DMS79 treated with DMSO at 0.1 percent for 48 hours (cell line): Measurements from ENCODE around the gene ADGRE3.

Experiments used
- DNase-seq: peaks from one replicate; lab custom pipeline; 2025; lab: John Stamatoyannopoulos, UW

Gene ADGRE3, protein sequence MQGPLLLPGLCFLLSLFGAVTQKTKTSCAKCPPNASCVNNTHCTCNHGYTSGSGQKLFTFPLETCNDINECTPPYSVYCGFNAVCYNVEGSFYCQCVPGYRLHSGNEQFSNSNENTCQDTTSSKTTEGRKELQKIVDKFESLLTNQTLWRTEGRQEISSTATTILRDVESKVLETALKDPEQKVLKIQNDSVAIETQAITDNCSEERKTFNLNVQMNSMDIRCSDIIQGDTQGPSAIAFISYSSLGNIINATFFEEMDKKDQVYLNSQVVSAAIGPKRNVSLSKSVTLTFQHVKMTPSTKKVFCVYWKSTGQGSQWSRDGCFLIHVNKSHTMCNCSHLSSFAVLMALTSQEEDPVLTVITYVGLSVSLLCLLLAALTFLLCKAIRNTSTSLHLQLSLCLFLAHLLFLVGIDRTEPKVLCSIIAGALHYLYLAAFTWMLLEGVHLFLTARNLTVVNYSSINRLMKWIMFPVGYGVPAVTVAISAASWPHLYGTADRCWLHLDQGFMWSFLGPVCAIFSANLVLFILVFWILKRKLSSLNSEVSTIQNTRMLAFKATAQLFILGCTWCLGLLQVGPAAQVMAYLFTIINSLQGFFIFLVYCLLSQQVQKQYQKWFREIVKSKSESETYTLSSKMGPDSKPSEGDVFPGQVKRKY

DNA sequence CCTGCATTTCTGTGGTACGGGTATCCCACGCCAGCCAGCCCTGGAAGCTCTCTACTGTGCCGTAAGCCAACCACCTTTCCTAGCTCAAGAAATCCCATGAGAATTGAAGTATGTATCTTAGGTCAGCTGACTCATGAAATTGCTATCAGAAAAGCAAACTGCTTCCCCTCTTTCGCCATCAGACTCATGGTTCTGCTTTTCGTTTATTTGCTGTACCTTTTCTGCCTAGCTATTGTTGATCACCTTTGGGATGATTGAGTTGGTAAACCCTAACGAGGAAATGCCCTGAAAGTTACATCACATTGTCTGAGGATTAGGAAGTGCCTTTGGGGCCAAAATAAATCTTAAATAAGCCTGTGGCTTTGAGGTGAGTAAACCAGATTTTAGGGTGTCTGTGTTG lies at the start of gene ADGRE3:
TSS of gene ADGRE3 (minus strand) at position 81 of the 400 bp plus-strand sequence. CDS start at position 7, 74 bp downstream.
- DNase-seq = no peak

DNA sequence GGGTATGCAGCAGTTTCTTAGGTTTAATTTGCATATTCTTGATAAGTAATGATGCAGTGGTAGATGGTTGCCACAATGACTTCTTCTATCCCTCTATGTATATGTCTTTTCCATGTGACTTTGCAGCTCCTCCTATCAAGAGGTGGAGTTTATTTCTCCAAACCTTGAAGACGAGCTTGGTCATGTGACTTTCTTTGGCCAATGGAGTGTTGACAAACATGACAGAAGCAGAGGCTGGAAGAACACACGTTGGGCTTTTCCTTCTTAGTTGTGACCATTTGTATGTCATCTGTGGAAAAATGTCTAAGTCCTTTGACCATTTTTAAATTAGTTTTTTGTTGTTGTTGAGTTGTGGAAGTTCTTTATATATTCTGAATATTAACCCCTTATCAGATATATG lies 47.5 kb upstream of the ADGRE3 start:
- no peak for DNase-seq

DNA sequence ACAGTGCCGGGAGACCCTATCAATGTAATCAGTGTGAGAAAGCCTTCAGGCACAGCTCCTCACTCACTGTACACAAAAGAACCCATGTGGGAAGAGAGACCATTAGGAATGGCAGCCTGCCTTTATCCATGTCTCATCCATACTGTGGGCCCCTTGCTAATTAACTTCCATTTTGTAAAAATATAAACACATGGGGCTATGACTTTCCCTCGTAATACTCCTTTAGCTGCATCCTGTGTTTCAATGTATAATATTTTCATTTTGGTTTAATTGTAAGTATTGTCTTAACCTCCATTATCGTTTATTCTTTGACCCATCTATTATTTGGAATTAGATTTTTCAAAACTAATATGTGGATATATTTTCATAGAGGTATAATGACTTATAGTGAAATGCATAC lies 44.5 kb upstream of the ADGRE3 start:
- DNase-seq = no peak

DNA sequence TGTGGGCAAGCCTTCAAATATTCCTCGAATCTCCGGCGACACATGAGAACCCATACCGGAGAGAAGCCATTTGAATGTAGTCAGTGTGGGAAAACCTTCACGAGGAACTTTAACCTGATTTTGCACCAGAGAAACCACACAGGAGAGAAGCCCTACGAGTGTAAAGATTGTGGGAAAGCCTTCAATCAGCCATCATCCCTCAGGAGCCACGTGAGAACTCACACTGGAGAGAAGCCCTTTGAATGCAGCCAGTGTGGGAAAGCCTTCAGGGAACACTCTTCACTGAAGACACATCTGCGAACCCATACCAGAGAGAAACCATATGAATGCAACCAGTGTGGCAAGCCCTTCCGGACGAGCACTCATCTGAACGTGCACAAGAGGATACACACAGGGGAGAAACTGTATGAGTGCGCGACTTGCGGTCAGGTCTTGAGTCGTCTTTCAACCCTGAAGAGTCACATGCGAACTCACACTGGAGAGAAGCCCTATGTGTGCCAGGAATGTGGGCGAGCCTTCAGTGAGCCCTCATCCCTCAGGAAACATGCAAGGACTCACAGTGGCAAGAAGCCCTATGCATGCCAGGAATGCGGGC lies 44.0 kb upstream of the ADGRE3 start:
- DNase-seq = no peak

DNA sequence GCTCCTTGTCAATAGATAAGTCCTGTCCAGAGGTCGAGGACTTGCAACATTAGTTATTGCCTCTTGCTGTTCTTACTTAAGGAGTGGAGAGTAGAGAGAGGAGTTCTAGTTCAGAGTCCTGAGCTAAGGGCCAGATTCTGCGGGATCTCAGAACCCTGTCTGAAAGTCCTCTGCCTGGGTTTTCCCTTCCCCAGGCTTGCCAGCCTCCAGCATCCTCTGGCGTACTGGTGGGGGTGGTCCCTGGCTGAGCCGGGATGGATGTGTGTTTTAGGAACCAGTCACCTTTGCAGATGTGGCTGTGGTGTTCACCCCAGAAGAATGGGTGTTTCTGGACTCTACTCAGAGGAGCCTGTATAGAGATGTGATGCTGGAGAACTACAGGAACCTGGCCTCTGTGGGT lies 41.2 kb upstream of the ADGRE3 start:
- DNase-seq = no peak

DNA sequence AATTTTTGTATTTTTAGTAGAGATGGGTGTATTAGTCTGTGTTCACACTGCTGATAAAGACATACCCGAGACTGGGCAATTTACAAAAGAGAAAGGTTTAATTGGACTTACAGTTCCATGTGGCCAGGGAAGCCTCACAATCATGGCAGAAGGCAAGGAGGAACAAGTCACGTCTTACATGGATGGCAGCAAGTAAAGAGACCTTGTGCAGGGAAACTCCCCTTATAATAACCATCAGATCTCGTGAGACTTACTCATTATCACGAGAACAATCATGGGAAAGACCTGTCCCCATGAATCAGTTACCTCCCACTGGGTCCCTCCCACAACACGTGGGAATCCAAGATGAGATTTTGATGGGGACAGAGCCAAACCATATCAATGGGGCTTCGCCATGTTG lies 29.8 kb upstream of the ADGRE3 start:
- DNase-seq = no peak

DNA sequence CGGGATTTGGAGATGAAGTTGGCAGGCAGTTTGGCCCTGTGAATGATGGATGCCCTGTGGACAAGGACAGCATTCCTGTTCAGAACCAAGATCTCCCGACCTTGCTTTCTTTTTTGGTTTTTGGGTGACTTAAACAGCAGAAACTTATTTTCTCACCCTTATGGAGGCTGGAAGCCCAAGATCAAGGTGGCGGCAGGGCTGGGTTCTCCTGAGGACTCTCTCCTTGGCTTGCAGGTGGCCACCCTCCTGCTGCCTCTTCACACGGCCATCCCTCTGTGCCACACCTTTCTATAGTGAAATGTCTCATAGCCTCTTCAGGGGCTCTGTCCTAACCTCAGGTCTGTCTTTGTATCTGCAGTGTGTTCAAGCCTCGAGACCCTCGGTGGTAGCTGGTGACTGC lies 29.2 kb upstream of the ADGRE3 start:
- no peak for DNase-seq

DNA sequence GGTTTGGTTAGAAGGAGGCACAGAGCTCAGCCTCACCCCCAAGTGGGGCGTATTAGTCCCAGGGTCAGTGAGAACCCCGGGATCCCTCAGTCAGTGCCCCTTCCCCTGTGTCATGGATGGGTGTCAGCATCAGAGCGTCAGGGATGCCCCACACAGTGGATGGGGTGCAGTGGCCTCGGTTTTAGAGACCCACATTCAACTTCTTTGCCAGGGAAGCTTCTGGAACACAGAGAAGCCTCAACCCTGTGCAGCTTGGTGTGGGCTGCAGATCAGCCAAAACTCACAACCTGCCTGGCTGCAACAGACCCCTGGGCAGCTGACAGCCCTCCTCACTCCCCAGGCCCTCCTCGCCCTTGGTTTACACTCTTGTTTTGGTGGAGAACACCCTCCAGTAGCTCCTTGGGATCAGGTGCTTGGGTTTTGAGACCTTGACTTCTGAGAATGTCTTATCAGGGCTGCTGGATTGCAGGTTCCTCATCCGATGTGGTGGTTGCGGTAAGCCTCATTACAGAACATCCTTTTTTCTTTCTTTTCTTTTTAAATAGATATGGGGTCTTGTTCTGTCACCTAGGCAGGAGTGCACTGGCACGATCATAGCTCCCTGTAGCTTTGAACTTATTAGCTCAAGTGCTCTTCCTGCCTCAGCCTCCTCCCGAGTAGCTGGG lies 26.2 kb upstream of the ADGRE3 start:
- DNase-seq = no peak

DNA sequence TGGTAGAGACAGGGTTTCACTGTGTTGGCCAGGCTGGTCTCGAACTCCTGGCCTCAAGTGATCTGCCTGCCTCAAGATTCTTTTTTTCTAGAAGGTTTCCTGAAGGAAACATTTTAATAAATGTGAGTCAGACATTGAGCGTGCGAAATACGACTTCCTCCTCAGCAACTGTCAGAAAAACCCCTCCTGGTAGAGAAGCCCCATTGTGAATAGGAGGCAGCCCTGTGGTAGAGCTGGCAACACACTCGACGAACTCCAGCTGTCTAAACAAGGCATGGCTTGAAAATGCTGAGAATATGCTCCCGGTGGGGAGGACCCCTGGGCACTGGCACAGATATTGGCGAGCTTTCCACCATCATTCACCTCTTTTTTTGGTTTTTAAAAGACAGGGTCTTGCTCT lies 25.0 kb upstream of the ADGRE3 start:
- no peak for DNase-seq

DNA sequence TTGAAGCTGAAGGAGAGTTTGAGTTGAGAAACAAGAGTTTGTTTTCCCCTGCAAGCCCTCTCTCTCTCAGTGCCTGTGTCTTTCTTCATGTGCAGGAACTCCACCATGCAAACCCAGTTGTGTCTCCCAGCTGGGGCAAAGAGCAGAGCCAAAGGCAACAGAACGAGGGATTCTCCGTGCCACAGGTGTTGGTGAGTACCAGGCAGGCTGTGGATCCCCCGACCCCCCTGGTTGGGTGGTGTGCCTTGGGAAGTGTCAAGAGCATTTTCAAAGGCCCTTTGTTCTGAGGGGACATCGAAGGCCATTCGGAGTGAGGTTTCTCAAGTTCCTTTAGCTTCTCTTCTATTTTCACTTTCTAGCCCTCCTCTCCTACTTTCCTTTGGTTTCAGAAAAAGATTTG lies 20.8 kb upstream of the ADGRE3 start:
- no peak for DNase-seq

DNA sequence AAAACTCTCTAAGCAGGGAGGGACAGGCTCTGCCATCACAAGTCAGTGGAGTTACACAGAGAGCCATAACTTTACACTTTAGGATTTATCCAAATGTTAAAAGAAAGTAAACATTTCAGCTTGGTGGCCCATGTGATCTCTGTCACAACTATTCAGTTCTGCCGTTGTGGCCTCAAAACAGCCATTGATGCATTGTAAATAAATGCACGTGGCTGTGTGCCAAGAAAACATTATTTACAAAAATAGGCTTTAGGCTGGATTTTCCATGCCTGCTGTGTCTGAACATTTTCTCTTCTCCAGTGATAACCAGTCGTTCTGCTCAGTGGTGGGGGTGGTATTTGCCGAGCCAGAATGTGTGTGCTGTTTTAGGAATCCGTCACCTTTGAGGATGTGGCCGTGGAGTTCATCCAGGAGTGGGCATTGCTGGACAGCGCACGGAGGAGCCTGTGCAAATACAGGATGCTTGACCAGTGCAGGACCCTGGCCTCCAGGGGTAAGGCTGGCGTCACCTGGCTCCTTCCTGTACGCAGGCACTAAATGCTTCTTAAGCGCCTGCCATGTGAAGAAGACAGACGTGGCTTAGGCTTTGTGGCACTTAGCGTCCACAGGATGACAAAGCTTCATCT lies 20.1 kb upstream of the ADGRE3 start:
- no peak for DNase-seq

DNA sequence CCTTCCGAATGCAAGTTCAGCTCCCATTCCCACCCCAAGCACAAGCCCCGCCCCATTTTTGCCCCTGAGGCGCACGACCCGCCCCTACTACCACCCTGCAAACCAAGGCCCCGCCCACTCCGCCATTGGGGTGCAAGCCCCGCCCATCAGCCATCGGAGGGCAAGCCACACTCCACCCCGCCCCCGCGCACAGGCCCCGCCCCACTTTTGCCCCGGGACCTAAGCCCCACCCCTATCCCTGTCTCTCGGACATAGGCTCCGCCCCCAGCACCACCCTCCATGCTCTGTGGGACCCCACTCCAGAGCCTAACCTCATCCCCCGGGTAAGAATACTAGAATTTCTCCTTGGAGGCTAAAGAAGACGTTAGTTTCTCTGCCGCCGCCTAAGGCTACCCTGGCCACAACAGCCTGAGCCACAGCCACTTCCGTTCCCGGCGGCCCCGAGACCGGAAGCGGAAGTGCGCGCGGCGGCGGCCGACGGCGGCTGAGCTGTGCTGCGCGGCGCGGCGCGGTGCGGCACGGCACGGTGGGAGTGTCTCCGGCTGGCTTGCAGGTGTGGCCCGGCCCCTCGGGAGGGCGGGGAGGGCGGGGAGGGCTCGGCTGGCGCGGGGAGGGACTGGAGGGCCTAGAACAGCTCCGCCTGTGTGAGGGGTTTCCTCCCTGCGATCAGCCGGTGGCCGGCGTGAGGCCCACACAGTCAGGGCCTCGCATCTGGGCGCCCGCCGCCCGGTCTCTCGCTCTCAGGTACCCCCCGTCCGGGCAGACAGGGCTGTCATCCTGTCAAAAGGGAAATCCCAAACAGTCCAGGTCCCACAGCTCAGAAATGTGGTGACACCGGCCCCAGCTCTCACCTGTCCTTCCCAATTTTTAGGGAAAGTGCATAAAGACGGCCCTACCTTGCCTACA lies 15.2 kb upstream of the ADGRE3 start, which contains the start of gene ZNF333:
TSS of gene ZNF333 (plus strand) at position 451 of the 906 bp plus-strand sequence. CDS start 3,444 bp downstream, outside the sequence.
- DNase-seq = peak; percentile 93

DNA sequence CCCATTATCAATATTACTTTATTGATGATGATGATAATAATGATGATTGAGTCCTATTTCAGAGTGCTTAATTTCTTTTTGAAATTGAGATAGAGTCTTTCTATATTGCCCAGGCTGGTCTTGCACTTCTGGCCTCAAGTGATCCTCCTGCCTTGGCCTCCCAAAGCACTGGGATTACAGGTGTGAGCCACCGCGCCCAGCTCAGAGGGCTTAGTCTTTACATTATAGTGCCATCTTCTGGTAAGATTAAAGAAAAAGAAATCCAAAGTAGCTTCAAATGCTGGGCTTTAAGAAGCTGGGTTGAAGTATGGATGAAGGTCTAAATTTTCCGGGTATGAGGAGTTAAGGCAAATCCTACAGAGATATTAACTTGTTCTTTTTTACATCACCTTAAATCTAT lies 11.8 kb upstream of the ADGRE3 start:
- DNase-seq = peak; percentile 3

DNA sequence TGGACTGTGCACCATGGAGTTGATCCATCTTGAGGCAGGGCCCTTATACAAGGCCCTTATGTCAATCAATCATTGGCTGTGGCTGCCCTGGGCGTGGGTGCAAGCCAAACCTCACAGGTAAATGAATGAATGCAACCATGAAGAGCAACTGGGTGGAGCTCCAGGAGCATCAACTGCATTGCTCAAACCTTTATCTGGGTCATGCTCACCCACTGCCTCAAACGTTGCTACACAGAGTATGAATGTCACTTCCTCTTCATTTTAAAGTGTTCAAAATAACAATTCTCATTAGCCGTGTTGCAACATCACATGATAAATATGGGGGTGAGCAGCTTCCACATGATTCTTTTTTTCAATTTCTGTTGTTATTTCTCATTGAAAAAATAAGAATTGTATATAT lies 8.8 kb upstream of the ADGRE3 start:
- DNase-seq = no peak

DNA sequence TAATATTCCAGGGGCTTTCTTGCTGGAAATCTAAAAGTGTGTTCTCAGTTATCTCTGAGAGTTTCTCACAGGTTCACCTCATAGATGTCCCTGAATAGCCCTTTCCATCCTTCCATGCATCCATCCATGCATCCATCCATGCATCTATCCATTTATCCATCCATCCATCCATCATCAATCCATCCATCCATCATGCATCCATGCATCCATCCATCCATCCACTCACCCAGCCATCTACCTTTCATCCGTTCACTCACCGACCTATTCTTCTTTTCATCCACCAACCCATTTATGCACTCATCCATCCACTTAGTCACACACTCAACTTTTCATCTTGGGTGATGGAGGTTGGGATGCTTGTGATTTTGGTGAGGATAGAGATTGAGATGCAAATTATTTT lies 7.4 kb upstream of the ADGRE3 start:
- DNase-seq = no peak

DNA sequence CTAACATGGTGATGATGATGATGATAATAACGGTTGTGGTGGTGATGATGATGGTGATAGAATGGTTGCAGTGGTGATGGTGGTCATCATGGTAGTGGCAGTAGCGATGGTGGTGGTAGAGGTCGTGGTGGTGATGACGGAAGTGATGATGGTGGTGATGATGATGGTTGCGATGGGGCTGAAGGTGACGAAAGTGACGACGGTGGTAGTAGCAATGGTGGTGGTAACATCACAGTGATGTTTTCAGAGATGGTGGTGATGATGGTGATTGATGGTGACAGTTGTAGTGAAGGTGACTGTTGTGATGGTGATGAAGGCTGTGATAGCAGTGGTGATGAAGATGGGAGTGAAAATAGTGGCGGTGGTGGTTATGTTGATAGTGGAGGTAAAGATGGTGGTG lies 3.6 kb upstream of the ADGRE3 start:
- no peak for DNase-seq

DNA sequence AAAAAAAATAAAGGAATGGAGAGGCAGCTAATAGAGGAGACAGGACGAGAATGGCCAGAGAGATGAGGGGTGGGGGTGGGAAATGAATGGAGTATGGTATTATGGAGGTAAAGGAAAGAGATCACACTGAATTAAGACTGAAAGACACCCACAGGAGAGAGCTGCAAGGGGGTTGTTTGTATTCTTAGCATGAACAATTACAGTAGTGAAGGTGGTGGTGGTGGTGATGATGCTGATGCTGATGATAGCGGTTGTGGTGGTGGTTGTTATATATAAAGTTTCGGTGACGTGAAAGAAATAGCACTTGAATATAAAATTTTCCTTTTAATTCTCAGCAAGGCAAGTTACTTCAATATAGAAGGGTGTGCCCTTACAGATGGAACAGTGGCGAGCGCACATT lies 2.8 kb upstream of the ADGRE3 start:
- DNase-seq = no peak

DNA sequence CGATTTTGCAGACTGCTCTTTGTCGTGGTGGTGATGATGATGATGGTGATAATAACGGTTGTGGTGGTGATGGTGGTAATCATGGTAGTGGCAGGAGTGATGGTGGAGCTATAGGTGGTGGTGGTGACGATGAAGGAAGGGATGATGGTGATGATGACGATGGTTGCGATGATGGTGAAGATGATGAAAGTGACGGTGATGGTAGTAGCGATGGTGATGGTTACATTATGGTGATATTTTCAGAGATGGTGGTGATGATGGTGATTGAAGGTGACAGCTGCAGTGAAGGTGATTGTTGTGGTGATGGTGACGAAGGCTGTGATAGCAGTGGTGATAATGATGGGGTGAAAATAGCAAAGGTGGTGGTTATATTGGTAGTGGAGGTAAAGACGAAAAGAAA lies 2.1 kb upstream of the ADGRE3 start:
- no peak for DNase-seq

DNA sequence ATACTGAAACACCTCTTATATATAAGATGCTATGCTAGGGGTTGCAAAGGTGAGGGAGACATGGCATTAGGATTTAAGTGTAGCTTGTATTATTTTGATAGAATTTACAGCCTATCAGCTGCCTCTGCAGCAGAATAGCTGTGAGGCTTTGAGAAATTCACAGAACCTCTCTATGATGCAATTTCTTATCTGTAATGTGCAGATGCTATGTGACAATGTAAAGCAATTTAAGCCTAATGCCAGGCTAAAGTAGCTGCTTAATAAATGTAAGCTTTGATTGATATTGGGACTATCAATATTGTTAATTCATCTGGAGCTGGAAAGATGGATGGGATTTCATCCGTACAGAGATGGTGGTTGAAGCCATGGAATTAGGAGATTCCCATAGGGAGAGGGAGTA lies 1.6 kb downstream of the ADGRE3 start:
- DNase-seq = no peak

DNA sequence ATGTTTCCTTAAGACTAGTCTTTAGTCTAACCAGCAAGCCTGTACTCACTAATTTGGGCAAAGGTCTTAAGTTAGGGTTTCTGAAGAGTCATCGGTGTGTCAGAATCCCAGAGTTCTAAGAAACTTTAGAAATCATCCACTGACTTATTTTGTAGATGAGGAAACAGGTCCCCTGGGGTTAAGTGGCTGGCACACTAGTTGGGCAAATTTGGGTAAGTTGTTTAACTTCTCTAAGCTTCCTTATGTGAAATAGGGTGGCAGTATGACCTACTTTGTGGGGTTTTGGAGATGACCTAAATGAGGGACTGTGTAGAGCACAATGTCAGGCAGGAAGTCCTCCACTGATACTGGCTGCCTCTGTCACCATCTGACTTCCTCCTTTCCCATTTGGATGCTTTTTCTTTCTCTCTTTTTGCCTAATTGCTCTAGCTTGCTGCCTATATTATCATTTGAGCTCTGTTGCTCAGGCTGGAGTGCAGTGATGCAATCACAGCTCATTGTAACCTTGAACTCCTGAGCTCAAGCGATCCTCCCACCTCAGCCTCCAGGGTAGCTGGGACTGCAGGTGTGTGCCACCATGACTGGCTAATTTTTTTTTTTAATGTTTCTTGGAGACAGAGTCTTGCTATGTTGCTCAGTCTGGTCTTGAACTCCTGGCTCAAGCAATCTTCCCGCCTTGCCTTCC lies 2.3 kb downstream of the ADGRE3 start:
- DNase-seq = no peak

DNA sequence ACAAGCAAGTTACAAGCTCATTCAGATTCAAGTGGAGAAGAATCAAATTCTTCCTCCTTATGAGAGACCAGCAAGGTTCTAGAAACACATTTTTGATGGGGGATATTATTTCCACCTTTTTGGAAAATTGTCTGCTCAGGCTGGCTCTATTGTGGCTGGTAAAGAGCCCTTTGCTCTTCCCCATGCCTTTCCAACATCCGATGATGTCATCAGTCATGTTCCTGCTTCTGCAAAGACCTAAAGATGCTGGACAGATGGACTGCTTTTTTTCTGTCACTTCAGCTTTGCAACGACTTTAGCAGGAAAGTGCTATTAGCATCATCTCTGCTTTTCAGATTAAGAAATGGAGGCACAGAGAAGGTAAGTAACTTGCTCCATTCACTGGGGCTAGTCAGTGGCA lies 4.2 kb downstream of the ADGRE3 start:
- DNase-seq = no peak
